Body of pancreas (tissue), 4 donors: ENCODE data around the gene CFAP57.

Experiments
- CTCF ChIP-seq, 7 experiments: fragments of 450-650 bp in 4 of 7; fragments of 200-600 bp in 3 of 7; sonication (generic) in 3 of 7; IDR thresholded peaks; one replicate each; pipeline ENCODE4 v1.5.1; 2016 to 2019; ENCODE audit warnings: antibody characterized with exemption in 7 of 7
- POLR2A ChIP-seq, 3 donors: fragments of 450-650 bp; IDR thresholded peaks; one replicate each; pipeline ENCODE4 v1.6.1; 2016; ENCODE audit warnings: antibody characterized with exemption in 3 of 3, mild to moderate bottlenecking in 2 of 3

- TF ChIP-seq CTCF (IDR thresholded peaks at IDR 0.05) (no peak), POLR2A (IDR thresholded peaks at IDR 0.05) (no peak)
Observed at GRCh38 chr1:43232074-43232473, 59.9 kb downstream of the CFAP57 start.
